ENCODE data around the gene COL20A1. TPM values are rescaled to one million over a fixed set of nuclear protein-coding genes. Genes with fewer than 3 reads are reported as not detected.
"Not testable (repeated sequence)": the region's sequence is repeated elsewhere in the genome, so short reads cannot be mapped to it uniquely, and the experiment has no call there.

The COL20A1 gene
- total RNA-seq: 0.17 TPM in 1 of 2 replicates, not detected in the other

DNA sequence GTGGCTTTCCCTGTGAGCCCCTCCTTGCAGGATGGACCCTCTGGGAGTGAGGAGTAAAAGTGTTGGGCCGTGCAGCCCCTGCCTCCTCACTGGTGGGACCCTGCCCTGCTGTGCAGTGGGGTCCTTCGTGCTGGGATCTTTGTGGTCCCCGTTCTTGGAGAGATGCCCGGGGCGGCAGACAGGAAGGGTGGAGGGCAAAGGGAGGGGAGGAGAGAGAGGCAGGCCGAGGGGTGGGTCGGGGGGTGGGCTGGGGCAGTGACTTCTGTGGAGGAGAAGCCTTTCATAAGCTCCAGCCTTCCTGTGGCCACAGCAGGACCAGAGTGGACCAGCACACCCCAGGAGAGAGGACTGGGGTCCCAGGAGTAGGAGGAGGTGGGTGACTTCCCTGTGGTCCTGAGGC, at the start of gene COL20A1:
TSS of gene COL20A1 (plus strand) at position 283 of the 400 bp plus-strand sequence. CDS start 1,922 bp downstream, outside the sequence.
- intact Hi-C loops (cut with micrococcal nuclease): no loop called here

- intact Hi-C loops (cut with micrococcal nuclease): no loop called here
Observed at GRCh38 chr20:63243604-63244247, 49.3 kb upstream of the COL20A1 start.

GRCh38 chr20:63244468-63244867, 48.5 kb upstream of the COL20A1 start:
- intact Hi-C loops (cut with micrococcal nuclease): no loop called here

GRCh38 chr20:63246490-63247288, 46.3 kb upstream of the COL20A1 start:
- intact Hi-C loops (cut with micrococcal nuclease): no loop called here

- intact Hi-C loops (cut with micrococcal nuclease): no loop called here
Observed at GRCh38 chr20:63247671-63248228, 45.2 kb upstream of the COL20A1 start.

- intact Hi-C loops (cut with micrococcal nuclease): no loop called here
Observed at GRCh38 chr20:63248835-63249591, 44.0 kb upstream of the COL20A1 start.

DNA sequence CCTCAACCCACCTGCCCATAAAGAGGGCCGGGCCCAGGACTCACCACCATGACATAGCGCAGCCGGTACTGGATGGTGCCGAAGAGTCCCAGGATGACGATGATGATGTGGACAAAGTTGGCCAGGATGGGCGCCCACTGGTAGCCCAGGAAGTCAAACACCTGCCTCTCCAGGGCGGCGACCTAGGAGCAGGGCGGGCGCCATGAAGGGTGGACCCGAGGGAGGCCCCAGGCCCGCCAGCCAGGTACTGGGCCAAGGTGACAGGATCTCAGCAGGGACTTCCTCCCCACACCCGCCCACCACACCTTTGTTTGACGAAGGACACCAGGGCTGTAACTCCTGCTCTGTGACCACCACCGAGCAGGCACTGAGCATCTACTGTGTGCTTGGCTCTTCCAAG, 43.1 kb upstream of the COL20A1 start:
- intact Hi-C loops (cut with micrococcal nuclease): no loop called here

DNA sequence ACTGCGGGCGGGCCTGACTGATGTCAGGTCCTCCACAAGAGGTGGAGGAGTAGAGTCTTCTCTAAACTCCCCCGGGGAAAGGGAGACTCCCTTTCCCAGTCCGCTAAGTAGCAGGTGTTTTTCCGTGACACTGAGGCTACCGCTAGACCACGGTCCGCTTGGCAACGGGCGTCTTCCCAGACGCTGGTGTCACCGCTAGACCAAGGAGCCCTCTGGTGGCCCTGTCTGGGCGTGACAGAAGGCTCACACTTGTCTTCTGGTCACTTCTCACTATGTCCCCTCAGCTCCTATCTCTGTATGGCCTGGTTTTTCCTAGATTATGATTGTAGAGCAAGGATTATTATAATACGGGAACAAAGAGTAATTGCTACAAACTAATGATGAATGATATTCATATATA, 41.6 kb upstream of the COL20A1 start:
- intact Hi-C loops (cut with micrococcal nuclease): not testable (repeated sequence)

GRCh38 chr20:63252284-63252711, 40.7 kb upstream of the COL20A1 start:
- intact Hi-C loops (cut with micrococcal nuclease): no loop called here

DNA sequence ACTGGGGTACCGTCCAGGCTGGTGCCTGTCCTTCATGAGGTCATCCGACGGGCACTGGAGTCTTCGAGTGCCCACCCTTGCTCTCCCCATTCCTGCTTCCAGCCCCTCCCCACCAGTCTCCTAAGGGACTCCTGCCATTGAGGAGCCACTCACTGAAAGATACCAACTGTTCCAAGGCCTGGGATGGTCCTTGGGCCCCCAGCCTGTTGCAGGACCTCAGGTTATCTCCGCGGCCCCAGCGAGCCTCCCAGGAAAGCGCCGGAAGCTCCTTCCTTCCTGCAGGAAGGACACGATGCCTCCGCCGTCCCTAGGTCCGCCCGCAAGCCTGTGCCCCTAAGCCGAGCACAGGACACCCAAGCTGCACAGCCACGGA, 39.9 kb upstream of the COL20A1 start:
- intact Hi-C loops (cut with micrococcal nuclease): no loop called here

GRCh38 chr20:63253438-63254231, 39.4 kb upstream of the COL20A1 start:
- intact Hi-C loops (cut with micrococcal nuclease): no loop called here

- intact Hi-C loops (cut with micrococcal nuclease): no loop called here
Observed at GRCh38 chr20:63254232-63254605, 38.8 kb upstream of the COL20A1 start, which contains the start of gene NKAIN4. Gene NKAIN4 (minus strand): TSS chr20:63254463. CDS start chr20:63254450, 13 bp downstream.

- intact Hi-C loops (cut with micrococcal nuclease): no loop called here
Observed at GRCh38 chr20:63254606-63255384, 38.2 kb upstream of the COL20A1 start.

GRCh38 chr20:63255931-63256704, 36.9 kb upstream of the COL20A1 start:
- intact Hi-C loops (cut with micrococcal nuclease): no loop called here

DNA sequence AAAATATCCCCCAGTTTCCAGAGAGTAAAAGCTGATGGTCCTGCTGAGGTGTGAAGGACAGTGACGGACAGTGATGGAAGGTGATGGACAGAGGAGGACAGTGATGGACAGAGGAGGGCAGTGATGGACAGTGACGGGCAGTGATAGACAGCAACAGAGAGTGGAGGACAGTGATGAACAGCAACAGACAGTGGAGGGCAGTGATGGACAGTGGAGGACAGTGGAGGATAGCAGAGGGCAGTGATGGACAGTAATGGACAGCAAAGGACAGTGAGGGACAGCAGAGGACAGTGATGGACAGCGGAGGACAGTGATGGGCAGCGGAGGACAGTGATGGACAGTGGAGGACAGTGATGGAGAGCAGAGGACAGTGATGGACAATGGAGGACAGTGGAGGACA, 36.0 kb upstream of the COL20A1 start:
- intact Hi-C loops (cut with micrococcal nuclease): no loop called here

GRCh38 chr20:63257629-63258028, 35.4 kb upstream of the COL20A1 start:
- intact Hi-C loops (cut with micrococcal nuclease): no loop called here

DNA sequence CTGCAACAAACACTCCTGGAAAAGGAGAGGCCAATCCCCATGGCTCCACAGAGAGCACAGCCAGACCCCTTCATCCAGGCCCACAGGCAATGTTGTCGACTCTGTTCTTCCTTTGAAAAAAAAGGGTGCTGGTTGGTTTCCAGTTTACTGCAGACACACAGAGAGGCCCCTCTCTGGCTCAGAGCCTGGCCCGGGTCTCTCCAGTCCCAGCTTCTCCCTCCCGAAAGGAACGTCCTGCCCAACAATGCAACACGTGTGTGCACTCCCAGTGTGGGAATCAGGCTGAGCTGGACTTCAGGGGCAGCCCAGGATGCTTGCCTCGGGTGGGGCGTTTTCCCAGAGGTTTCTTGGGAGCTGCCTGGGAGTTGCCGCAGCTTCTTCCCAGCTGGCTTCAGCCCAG, 34.2 kb upstream of the COL20A1 start:
- intact Hi-C loops (cut with micrococcal nuclease): no loop called here

GRCh38 chr20:63259734-63260460, 33.1 kb upstream of the COL20A1 start:
- intact Hi-C loops (cut with micrococcal nuclease): no loop called here

GRCh38 chr20:63260521-63260920, 32.5 kb upstream of the COL20A1 start:
- intact Hi-C loops (cut with micrococcal nuclease): no loop called here

All from T-helper 1 cell treated with Interleukin-12 subunit alpha and Interleukin-12 subunit beta and Interleukin-4 antibody, amounts not matched to agents 30 ng/mL and 1 ng/mL, for 36 hours (primary cell).